GM10847 (cell line): Measurements from ENCODE around the gene ETS2.

Experiments
- POLR2A ChIP-seq: IDR thresholded peaks from 2 replicates; pipeline ENCODE4 v1.6.1; 2011; ENCODE audit not compliant: insufficient read length; ENCODE audit errors: extremely low read depth

Gene ETS2

DNA sequence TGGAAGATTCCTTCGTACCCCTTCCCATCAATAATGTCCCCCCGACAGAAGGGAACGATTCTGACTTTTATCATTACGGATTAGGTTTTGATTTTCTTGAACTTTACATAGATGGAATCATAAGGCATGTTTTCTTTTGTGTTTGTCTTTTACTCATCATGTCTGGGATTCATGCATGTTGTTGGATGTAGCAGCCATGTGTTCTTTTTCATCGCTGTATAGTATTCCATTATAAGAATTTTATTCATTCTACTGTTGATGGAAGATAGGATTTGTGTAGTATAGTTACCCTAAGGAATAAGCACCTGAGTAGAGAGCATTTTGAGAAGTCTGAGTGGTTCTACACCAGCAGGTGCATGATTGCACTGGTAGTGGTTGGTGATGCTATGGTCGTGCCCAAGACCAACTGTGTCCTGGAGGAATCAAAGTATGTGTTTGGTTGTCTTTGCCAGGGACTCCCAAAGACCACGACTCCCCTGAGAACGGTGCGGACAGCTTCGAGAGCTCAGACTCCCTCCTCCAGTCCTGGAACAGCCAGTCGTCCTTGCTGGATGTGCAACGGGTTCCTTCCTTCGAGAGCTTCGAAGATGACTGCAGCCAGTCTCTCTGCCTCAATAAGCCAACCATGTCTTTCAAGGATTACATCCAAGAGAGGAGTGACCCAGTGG lies 13.5 kb downstream of the ETS2 start:
- TF ChIP-seq POLR2A, result no peak

DNA sequence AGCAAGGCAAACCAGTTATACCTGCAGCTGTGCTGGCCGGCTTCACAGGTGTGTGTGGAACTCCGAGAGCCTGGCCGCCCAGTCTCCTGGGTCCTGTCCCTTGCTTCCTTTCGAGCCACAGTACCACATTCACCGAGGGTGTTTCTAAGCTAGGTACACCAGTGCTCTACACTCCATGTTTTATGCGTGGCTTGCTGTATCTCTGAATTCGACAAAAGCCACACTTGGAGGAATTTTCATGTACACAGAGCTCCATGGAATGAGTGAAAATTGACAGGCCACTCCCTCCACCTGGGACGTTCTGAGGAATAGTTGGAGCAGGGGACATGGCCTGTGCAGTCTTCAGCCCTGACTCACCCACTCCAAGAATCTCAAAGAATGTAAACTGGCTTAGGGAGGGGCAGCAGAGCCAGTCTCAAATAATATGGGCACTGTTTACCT lies 14.0 kb downstream of the ETS2 start:
- TF ChIP-seq POLR2A, result no peak

DNA sequence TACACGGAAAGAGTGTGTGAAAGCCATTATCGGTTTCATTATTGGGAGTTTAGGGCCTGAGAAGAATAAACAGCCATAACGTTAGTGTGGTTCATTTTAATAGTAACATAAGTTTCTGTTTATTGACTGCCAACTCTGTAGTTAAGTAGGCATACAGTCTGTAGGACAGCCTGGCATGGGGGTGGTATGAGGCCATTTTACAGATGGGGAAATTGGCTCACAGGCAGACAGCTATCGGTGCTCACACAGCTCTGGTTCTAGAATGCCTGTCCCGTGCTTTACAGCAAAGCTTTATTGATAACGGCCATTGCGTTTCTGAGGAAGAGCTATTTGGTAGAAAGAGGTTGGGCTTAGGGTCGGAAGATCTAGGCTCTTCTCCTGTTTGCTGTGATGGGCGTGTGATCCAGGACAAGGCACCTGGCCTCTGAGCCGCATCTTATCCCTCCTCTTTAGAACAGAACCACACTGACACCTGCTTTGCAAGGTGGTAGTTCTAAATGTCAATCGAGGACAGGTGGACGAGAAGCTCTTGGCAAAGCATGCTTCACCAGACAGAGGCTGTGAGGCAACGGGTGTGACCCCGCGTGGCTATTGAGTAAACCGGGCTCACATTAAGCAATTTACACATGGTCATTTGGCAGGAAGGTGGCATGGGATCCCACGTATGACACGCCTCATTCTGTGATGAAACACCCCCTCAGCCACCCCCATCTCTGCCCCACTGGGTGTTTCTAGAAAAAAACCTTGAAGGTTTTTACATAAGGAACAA lies 14.9 kb downstream of the ETS2 start:
- no peak for TF ChIP-seq POLR2A

- TF ChIP-seq POLR2A, result no peak
Observed at GRCh38 chr21:38821248-38821647, 15.5 kb downstream of the ETS2 start.

DNA sequence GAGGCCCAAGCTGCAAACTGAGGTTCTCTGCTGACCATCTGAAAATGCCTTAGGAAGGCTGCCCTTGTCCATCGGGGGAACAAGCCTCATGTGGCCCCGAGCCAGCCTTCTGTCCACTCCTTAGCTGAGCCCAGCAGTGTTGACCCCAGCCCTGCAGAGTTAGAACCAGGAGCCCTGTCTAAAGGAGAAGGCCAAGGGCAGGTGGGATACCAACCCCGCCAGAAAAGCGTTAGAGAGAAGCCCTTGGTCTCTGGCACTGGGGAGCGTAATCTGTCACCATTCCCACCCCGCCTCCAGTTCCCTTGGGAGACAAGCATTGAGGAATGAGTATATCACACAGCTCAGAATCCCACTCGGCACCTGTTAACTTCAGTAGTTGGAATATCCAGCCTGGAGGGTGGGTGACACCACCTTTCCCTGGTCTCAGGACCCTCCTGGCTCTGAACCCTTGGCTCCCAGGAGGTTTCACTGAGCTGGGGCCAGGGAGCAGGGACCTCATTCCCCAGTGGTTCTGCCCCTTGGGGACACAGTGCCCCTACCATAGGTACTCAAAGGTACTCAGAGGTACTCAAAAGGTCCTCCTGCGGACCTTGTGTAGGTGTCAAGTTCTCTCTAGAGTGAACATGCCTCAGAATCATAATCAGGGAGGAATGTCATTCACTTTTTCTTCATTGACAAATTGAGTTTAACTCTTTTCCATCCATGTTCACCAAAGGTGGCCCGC lies 16.4 kb downstream of the ETS2 start:
- no peak for TF ChIP-seq POLR2A

- no peak for TF ChIP-seq POLR2A
Observed at GRCh38 chr21:38822778-38823238, 17.1 kb downstream of the ETS2 start.

DNA sequence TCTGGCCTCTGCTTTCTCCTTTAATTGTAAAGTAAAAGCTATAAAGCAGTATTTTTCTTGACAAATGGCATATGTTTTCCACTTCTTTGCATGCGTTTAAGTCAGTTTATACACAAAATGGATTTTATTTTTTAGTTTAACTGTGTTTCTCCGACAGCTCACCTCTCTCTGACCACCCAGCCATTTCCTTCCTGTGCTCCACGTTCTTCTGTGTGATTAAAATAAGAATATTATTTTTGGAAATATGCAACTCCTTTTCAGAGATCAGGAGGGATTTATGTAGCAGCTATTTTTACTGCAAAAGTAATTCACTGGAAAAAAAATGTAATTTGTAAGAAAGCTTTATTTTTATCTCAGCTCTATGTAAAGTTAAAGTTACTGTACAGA lies 18.0 kb downstream of the ETS2 start:
- TF ChIP-seq POLR2A, result no peak

DNA sequence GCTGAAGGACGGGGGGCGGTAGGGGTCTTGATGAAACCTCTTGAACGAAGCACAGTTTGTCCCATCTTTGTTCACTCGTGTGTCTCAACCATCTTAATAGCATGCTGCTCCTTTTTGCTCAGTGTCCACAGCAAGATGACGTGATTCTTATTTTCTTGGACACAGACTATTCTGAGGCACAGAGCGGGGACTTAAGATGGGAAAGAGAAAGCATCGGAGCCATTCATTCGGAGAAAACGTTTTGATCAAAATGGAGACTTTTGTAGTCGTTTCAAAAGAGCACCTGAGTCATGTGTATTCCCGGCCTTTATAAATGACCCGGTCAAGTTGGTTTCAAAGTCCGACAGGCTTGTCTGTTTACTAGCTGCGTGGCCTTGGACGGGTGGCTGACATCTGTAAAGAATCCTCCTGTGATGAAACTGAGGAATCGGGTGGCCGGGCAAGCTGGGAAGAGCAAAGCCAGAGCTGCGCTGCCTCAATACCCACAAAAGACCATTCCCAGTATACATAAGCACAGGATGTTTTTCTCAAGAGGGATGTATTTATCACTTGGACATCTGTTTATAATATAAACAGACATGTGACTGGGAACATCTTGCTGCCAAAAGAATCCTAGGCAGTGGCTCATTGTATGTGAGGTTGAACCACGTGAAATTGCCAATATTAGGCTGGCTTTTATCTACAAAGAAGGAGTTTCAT lies 18.5 kb downstream of the ETS2 start:
- TF ChIP-seq POLR2A, result no peak

DNA sequence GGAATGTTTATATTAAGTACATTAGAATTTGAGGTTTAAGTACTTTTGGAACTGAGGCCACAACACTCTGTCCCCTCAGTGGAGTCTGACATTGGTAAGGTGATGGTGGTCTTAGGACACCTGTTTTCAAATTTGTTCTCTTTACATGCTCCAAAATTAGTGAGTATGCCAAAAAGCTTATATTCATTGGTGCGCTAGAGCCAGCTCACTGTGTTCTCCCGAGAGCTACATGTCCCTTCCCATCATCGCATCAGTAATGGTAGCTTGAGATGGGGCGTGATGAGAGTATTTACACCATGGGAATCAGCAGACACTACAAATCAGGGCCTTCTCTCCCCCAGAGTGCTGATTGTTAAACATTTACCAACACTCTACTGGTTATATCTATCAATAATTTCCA lies 19.5 kb downstream of the ETS2 start:
- no peak for TF ChIP-seq POLR2A

DNA sequence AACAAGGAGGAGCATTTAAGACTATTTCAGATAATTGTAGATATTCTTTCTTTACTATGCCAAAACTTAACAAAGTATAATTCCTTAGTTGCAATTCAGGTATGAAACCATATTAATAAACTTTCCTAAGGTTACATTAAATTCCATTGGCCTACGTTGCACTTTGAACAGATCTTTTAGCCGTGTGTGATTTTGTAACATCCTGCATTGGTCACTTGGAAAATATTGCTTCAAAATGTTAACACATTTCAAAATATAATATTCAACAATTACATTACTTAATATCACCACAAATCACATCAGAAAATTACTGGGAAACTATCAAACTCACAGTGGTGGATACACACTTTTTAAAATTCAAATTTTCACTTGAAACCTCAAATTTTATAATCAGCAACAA lies 20.2 kb downstream of the ETS2 start:
- no peak for TF ChIP-seq POLR2A

- TF ChIP-seq POLR2A, result no peak
Observed at GRCh38 chr21:38830671-38831525, 25.2 kb downstream of the ETS2 start.

DNA sequence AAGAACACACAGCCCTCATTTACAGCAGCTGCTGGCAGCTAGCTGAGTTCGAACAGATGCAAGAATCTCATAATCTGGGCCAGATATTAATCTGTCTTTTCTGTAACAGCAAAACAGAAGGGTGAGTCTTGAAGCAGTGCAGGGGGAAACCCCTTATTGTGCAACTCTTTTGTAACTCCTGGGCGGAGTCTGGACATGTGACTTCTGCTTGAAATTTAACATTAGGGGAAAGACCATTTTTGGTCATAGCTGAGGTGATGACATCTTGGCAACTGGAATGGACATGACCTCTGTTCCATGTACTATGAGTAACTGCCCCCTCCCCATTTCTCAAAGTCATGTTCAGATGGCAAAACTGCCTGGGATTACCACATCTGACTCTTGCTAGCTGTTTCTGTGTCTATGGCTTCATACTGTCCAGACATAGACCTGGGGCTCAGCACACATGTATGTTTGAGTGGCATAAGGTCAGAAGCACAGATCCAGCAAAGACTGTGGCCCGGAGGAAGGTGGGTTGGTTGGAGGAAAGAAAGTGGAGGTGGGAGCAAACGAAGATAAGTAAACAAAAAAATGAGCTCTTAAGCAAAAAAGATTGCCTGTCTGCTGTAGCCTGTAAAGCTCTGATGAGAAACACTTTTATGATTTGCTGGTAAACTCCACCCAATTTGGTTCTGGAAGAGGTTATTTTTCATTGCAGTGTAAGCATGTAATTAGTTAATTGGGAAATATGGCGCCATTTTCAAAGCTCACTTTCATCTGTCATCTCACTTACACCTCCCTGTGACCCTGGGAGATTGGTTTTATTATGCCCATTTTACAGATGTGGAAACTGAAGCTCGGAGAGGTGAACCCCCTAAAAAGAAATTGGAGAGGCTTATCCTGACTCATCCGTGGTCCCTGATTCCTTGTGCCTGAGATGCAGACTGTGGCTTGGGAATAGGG lies 26.1 kb downstream of the ETS2 start:
- no peak for TF ChIP-seq POLR2A

- TF ChIP-seq POLR2A, result no peak
Observed at GRCh38 chr21:38832664-38833063, 26.9 kb downstream of the ETS2 start.

- TF ChIP-seq POLR2A, result no peak
Observed at GRCh38 chr21:38833117-38833516, 27.4 kb downstream of the ETS2 start.

DNA sequence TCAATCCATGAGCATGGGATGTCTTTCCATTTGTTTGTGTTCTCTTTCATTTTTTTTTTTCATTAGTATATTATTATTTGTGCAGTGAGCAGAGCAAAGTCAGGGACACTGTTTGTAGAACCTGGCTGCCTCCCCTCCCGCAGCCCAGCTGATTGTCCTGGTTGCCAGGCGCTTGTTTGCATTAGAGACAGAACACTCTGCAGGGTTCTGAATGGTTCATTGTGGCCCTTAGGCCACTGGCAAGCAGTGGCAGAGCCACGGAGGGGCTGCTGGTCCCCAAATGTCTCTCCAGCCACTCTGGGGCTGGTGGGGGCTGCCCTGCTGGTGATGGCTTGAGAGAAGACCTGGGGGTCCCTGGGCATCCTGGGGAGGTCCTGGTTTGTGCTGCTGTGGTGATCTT lies 29.0 kb downstream of the ETS2 start:
- no peak for TF ChIP-seq POLR2A
